ENCODE results near the gene CACNA1H. TPM values are rescaled to one million over a fixed set of nuclear protein-coding genes. Genes with fewer than 3 reads are reported as not detected.

Gene CACNA1H
- total RNA-seq, 4 donors from 2014 or later: 6.8 to 94.5 (median 27.6) TPM

DNA sequence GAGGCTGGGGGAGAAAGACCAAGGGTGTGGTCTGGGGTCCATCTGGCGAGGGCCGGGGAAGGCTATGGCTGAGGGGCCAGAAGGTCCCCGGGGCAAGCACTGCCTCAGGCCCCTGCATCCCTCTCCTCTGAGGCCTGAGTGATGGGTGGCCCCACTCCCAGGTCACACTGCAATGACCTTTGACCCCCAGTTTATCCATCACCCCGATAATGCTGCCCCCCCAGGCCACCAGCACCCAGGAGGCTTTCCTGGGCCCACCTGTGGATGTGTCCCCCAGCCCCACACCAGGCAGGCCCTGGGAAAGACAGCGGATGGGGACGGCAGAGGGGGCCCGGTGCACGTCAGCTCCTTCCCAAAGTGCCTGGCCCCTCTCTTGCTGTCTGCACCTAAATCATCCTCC lies 22.5 kb upstream of the CACNA1H start:
- DNase-seq: no peak
- TF ChIP-seq, protein P1, sequence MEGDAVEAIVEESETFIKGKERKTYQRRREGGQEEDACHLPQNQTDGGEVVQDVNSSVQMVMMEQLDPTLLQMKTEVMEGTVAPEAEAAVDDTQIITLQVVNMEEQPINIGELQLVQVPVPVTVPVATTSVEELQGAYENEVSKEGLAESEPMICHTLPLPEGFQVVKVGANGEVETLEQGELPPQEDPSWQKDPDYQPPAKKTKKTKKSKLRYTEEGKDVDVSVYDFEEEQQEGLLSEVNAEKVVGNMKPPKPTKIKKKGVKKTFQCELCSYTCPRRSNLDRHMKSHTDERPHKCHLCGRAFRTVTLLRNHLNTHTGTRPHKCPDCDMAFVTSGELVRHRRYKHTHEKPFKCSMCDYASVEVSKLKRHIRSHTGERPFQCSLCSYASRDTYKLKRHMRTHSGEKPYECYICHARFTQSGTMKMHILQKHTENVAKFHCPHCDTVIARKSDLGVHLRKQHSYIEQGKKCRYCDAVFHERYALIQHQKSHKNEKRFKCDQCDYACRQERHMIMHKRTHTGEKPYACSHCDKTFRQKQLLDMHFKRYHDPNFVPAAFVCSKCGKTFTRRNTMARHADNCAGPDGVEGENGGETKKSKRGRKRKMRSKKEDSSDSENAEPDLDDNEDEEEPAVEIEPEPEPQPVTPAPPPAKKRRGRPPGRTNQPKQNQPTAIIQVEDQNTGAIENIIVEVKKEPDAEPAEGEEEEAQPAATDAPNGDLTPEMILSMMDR (IDR thresholded peaks at IDR 0.05): no peak
- TF ChIP-seq POLR2A (IDR thresholded peaks at IDR 0.05): no peak
- intact Hi-C loops (cut with DNase I; ENCODE audit: low total_unique reads): no loop called here
- no peak overlapping the region for H3K4me3 ChIP-seq
- no peaks in the 10 kb centered on the region for H3K27me3 ChIP-seq
- no peaks in the 10 kb centered on the region for H3K36me3 ChIP-seq
- H3K27ac ChIP-seq: no peak overlapping the region
- peaks cover 0 to 3% of the 10 kb centered on the region in 2 donors for H3K4me1 ChIP-seq
- H3K9me3 ChIP-seq: no peaks in the 10 kb centered on the region

DNA sequence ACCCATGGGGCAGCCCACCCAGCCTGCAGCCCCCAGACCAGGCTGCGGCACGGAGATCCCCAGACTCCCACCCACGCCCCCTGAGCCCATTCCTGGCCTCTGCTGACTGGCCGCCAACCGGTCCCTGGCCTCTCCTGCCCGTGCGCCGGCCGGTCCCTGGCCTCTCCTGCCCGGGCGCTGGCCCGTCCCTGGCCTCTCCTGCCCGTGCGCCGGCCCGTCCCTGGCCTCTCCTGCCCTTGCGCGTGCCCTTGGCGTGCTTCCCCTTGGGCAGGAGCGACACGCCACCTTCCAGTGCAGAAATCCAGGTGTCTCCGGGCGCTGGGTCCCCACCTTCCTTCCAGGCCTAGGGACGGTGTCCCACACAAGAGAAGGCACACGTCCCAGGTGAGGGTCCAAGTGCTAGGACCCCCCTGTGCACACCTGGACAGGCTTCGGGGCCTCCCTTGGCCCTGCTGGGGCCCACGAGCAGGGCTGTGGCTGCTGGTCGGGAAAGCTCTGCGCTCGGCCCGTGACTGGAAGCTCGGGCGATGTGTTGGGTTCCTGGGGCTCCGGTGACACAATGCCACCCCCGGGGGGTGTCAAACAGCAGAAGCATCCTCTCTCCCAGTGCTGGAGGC lies 21.4 kb upstream of the CACNA1H start:
- TF ChIP-seq, protein P1 (IDR thresholded peaks at IDR 0.05): no peak
- TF ChIP-seq POLR2A (IDR thresholded peaks at IDR 0.05): no peak
- no peaks in the 10 kb centered on the region for H3K27me3 ChIP-seq
- no peaks in the 10 kb centered on the region for H3K4me1 ChIP-seq
- DNase-seq: no peak
- H3K9me3 ChIP-seq: no peaks in the 10 kb centered on the region
- H3K4me3 ChIP-seq: no peak overlapping the region
- H3K27ac ChIP-seq: no peak overlapping the region
- intact Hi-C loops (cut with DNase I; ENCODE audit: low total_unique reads): no loop called here
- H3K36me3 ChIP-seq: no peaks in the 10 kb centered on the region

DNA sequence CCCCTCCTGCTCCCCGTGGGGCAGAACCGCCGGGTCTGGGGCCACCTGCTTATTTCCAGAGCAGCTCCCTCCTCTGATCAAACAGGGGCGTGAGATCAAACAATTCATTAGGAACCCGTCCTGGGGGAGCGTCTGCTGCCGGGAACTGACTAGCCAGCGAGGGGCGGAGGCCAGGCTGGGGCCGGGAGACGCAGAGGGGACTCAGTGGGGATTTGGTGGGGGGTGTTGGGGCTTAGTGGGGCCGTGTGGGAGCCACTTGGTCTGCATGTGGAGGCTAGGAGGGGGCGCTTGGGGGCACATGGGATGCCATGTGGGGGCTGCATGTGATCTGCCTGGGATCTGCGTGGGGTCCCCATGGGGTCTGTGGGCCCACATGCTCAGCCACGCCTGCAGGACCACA lies 20.5 kb upstream of the CACNA1H start:
- Histone ChIP-seq H3K9me3 (no peaks in the 10 kb centered on the region), H3K27ac (no peak overlapping the region), H3K27me3 (no peaks in the 10 kb centered on the region), H3K4me3 (no peak overlapping the region), H3K36me3 (no peaks in the 10 kb centered on the region), H3K4me1 (no peaks in the 10 kb centered on the region)
- TF ChIP-seq POLR2A (IDR thresholded peaks at IDR 0.05): no peak
- TF ChIP-seq, protein P1 (IDR thresholded peaks at IDR 0.05): no peak
- intact Hi-C loops (cut with DNase I; ENCODE audit: low total_unique reads): no loop called here
- DNase-seq: no peak

DNA sequence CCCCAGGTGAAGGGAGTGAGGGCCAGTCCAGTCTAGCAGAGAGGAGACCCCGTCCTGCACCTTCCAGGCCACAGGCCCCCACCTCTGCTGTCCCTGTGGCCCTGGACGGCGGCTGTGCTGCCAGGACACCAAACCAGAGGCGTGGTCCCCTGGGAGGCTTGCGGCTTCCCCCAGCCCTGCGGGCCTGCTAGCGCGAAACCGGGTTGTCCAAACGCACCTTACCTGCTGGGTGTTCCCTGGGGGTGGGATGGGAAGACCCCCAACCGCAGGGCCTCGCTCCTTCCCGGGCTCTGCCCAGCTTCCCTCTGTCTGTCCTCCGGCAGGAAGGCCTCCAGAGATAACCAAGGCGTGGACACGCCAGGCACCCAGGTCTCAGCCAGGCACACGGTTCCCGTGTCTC lies 19.6 kb upstream of the CACNA1H start:
- H3K9me3 ChIP-seq: no peaks in the 10 kb centered on the region
- no peaks in the 10 kb centered on the region for H3K4me1 ChIP-seq
- H3K4me3 ChIP-seq: no peak overlapping the region
- intact Hi-C loops (cut with DNase I; ENCODE audit: low total_unique reads): no loop called here
- TF ChIP-seq POLR2A (IDR thresholded peaks at IDR 0.05): no peak
- TF ChIP-seq, protein P1 (IDR thresholded peaks at IDR 0.05): no peak
- DNase-seq: no peak
- H3K27ac ChIP-seq: no peak overlapping the region
- H3K27me3 ChIP-seq: no peaks in the 10 kb centered on the region
- no peaks in the 10 kb centered on the region for H3K36me3 ChIP-seq

DNA sequence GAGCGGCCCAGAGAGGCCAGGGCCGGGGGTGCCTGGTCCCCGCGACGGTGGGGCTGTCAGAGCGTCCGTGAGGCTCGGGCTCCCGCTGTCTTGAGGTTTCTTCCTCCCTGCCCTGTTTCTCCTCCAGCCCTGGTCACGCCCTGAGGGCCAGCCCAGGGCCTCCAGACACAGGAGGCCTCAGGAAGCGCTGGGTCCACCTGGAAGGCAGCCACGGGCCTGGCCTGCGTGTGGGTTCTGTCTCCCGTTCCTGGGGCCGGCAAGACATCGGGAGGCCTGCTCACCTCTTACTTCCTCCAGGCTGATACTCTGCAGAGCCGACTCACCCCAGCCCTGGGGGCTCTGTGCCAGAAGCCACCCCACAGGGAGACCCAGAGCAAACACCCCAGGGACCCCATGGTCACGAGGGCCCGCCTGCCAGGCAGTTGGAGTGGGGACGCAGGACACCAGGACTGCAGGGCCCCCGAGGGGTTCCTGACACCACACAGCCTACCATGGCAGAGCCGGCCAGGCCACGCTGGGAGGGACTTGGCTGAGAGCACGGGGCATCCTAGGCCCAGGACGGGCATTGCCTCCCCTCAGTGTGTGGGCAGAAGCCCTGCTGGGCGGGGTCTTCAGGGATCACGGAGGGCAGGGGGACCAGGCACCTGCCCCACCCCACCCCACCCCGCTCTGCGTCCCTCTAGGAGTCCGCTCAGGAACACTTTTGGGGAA lies 18.9 kb upstream of the CACNA1H start:
- no peak for DNase-seq
- no peak overlapping the region for H3K27ac ChIP-seq
- no peak overlapping the region for H3K4me3 ChIP-seq
- no peaks in the 10 kb centered on the region for H3K4me1 ChIP-seq
- TF ChIP-seq, protein P1 (IDR thresholded peaks at IDR 0.05): no peak
- TF ChIP-seq POLR2A (IDR thresholded peaks at IDR 0.05): no peak
- no peaks in the 10 kb centered on the region for H3K36me3 ChIP-seq
- H3K27me3 ChIP-seq: no peaks in the 10 kb centered on the region
- H3K9me3 ChIP-seq: no peaks in the 10 kb centered on the region
- intact Hi-C loops (cut with DNase I; ENCODE audit: low total_unique reads): no loop called here

Measured in uterus (tissue), 4 donors.